ENCODE results near the gene ADGRV1.

The ADGRV1 gene

GRCh38 chr5:91142819-91143218 lies 584.2 kb downstream of the ADGRV1 start:
- no peak for TF ChIP-seq POLR2AphosphoS5 (IDR thresholded peaks at IDR 0.05; ENCODE audit: low read depth)
- no peak for TF ChIP-seq REST (IDR thresholded peaks at IDR 0.05; ENCODE audit: insufficient replicate concordance, low read depth)
- TF ChIP-seq, protein P1, sequence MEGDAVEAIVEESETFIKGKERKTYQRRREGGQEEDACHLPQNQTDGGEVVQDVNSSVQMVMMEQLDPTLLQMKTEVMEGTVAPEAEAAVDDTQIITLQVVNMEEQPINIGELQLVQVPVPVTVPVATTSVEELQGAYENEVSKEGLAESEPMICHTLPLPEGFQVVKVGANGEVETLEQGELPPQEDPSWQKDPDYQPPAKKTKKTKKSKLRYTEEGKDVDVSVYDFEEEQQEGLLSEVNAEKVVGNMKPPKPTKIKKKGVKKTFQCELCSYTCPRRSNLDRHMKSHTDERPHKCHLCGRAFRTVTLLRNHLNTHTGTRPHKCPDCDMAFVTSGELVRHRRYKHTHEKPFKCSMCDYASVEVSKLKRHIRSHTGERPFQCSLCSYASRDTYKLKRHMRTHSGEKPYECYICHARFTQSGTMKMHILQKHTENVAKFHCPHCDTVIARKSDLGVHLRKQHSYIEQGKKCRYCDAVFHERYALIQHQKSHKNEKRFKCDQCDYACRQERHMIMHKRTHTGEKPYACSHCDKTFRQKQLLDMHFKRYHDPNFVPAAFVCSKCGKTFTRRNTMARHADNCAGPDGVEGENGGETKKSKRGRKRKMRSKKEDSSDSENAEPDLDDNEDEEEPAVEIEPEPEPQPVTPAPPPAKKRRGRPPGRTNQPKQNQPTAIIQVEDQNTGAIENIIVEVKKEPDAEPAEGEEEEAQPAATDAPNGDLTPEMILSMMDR (IDR thresholded peaks at IDR 0.05; ENCODE audit: insufficient read depth, low read length): no peak
- TF ChIP-seq SPI1 (IDR thresholded peaks at IDR 0.05; ENCODE audit: borderline replicate concordance, low read depth): no peak
- no peak for TF ChIP-seq GABPA (IDR thresholded peaks at IDR 0.05; ENCODE audit: low read depth)
- H3K4me3 ChIP-seq (replicated peaks; ENCODE audit: insufficient read depth, low read length): no peak overlapping the region
- H3K27me3 ChIP-seq (ENCODE audit: insufficient read depth, poor library complexity, severe bottlenecking): no peaks in the 10 kb centered on the region
- no peak overlapping the region for H3K27ac ChIP-seq (replicated peaks)
- no peak for DNase-seq (ENCODE audit: low read depth in 1 of 2, low spot score in 1 of 2)

DNA sequence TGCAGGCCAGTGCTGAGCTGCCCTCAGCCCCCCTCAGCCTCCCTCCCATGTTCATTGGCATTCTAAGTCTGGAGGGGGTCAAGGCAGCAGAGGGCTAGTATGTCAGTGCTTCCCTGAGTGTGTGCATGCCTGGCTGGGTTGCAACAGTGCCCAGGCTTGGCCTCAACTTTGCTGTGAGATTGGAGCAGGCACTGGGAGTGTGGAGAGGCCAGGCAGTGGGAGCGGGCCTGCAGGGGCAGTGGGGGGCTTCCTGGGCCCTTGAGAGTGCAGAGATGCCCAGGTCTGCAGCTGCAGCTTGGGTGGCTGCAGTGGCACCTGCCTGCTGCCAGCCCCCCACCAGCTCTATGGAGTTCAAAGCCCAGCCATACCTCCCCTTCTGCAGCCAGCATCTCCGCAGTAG lies 585.2 kb downstream of the ADGRV1 start:
- TF ChIP-seq SPI1 (IDR thresholded peaks at IDR 0.05; ENCODE audit: borderline replicate concordance, low read depth) (no peak), POLR2AphosphoS5 (IDR thresholded peaks at IDR 0.05; ENCODE audit: low read depth) (no peak), REST (IDR thresholded peaks at IDR 0.05; ENCODE audit: insufficient replicate concordance, low read depth) (no peak), GABPA (IDR thresholded peaks at IDR 0.05; ENCODE audit: low read depth) (no peak)
- TF ChIP-seq, protein P1 (IDR thresholded peaks at IDR 0.05; ENCODE audit: insufficient read depth, low read length): no peak
- no peak overlapping the region for H3K4me3 ChIP-seq (replicated peaks; ENCODE audit: insufficient read depth, low read length)
- no peak overlapping the region for H3K27ac ChIP-seq (replicated peaks)
- no peak for DNase-seq (ENCODE audit: low read depth in 1 of 2, low spot score in 1 of 2)
- no peaks in the 10 kb centered on the region for H3K27me3 ChIP-seq (ENCODE audit: insufficient read depth, poor library complexity, severe bottlenecking)

DNA sequence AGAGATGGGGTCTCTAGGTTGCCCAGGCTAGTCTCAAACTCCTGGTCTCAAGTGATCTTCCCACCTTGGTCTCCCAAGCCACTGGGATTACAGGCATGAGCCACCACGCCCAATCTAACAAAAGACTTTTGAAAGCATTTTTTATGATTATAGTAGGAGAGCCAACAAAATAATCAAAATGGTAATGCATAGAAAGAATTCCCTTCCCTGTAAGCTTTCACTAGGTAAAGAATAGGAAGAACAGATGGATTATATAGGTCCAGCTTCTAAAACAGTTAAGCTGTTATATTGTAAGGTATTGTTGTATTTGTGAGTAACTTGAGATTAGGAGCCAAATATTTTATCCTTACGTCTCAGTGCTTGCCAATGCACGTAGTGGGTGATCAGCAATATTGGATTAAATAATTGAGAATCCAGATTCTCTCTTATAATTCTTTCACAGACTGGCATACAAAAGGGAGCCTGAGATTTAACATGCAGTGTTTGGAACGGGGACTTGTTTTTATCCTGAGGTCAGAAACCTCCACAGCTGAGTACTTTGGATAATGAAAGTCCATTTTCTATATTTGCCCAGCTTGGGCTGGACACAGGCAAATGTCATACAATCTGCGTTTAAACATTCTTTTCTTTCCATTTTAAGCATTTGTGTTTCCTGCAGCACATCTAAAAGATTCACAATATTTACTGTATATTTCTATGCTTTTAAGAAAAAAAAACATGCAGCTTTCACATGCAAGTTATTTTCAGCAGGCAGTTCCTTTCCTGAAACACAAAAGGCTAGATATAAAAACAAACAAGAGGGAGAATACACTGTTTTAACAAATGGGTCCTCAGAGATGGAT lies 586.1 kb downstream of the ADGRV1 start:
- no peak for DNase-seq (ENCODE audit: low read depth in 1 of 2, low spot score in 1 of 2)
- H3K27ac ChIP-seq (replicated peaks): no peak overlapping the region
- H3K4me3 ChIP-seq (replicated peaks; ENCODE audit: insufficient read depth, low read length): no peak overlapping the region
- no peaks in the 10 kb centered on the region for H3K27me3 ChIP-seq (ENCODE audit: insufficient read depth, poor library complexity, severe bottlenecking)
- TF ChIP-seq POLR2AphosphoS5 (IDR thresholded peaks at IDR 0.05; ENCODE audit: low read depth): no peak
- TF ChIP-seq SPI1 (IDR thresholded peaks at IDR 0.05; ENCODE audit: borderline replicate concordance, low read depth): no peak
- TF ChIP-seq, protein P1 (IDR thresholded peaks at IDR 0.05; ENCODE audit: insufficient read depth, low read length): no peak
- TF ChIP-seq REST (IDR thresholded peaks at IDR 0.05; ENCODE audit: insufficient replicate concordance, low read depth): no peak
- no peak for TF ChIP-seq GABPA (IDR thresholded peaks at IDR 0.05; ENCODE audit: low read depth)

All from HL-60 (cell line).